Measurements from ENCODE around the gene AACS.

DNA sequence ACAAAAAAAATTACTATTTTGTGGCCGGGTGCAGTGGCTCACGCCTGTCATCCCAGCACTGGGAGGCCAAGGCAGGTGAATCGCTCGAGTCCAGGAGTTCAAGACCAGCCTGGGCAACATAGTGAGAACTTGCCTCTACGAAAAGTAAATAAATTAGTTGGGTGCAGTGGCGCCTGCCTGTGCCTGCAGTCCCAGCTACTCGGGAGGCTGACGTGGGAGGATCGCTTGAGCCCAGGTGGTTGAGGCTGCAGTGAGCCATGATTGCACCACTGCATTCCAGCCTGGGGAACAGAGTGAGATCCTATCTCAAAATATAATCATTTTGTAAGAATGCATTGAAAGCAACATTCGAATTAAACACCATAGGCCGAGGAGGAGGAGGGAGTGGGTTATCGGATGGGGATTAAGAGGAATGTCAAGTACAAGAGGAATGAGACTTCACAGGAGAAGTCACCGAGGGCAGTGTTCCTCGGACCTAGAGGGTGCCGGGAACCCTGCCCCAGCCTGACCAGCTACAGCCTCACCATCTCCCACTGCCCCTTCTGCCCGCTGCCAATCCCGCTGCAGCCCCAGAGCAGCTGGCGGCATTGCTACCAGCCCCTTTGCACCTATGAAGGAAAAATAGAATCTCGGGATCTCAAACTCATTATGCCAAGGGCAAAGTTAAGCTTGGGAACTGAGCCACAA lies 32.6 kb upstream of the AACS start:
- TF ChIP-seq, protein P1, sequence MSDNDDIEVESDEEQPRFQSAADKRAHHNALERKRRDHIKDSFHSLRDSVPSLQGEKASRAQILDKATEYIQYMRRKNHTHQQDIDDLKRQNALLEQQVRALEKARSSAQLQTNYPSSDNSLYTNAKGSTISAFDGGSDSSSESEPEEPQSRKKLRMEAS (IDR thresholded peaks at IDR 0.05): no peak
- TF ChIP-seq, protein P2, sequence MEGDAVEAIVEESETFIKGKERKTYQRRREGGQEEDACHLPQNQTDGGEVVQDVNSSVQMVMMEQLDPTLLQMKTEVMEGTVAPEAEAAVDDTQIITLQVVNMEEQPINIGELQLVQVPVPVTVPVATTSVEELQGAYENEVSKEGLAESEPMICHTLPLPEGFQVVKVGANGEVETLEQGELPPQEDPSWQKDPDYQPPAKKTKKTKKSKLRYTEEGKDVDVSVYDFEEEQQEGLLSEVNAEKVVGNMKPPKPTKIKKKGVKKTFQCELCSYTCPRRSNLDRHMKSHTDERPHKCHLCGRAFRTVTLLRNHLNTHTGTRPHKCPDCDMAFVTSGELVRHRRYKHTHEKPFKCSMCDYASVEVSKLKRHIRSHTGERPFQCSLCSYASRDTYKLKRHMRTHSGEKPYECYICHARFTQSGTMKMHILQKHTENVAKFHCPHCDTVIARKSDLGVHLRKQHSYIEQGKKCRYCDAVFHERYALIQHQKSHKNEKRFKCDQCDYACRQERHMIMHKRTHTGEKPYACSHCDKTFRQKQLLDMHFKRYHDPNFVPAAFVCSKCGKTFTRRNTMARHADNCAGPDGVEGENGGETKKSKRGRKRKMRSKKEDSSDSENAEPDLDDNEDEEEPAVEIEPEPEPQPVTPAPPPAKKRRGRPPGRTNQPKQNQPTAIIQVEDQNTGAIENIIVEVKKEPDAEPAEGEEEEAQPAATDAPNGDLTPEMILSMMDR (IDR thresholded peaks at IDR 0.05; ENCODE audit: low read depth, low read length, missing input control): no peak
- TF ChIP-seq RXRA (IDR thresholded peaks at IDR 0.05) (no peak), RAD21 (IDR thresholded peaks at IDR 0.05) (no peak), JUND (IDR thresholded peaks at IDR 0.05) (no peak)
